MM.1S (cell line): Measurements from ENCODE around the gene CD276.

Experiments
- CTCF ChIP-seq: fragments of 300-600 bp; sonication (generic); IDR thresholded peaks from 2 replicates; pipeline ENCODE4 v1.5.1; 2016; ENCODE audit warnings: antibody characterized with exemption, low read length, mixed read lengths
- EZH2 ChIP-seq: fragments of 300-600 bp; sonication (generic); optimal IDR thresholded peaks from 2 replicates; pipeline ENCODE3; 2017; ENCODE audit warnings: low read depth, mild to moderate bottlenecking, antibody characterized with exemption, low read length, mixed read lengths
- EZH2phosphoT487 ChIP-seq: fragments of 300-600 bp; sonication (generic); IDR thresholded peaks from 2 replicates; pipeline ENCODE4 v1.6.1; 2018; ENCODE audit warnings: antibody characterized with exemption, low read length

DNA sequence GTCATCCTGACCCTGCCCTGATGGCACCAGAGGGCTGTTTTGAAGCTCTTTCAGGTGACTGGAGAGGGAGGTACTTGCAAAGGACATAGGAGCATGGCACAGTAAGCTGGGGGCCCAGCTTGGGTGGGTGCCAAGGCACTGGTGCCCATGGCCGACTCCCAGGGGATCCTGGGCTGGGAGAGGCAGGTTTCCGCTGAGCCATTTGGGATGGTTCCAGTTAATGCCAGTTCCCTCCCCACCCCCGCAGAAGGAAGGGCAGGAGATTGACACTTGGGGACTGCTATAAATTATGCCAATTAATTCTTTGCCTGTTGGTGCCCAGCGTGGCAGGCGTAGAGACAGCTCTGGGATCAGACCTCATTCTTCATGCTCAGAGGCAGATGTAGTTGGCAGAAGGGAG, 26.1 kb downstream of the CD276 start:
- TF ChIP-seq CTCF (no peak), EZH2phosphoT487 (no peak), EZH2 (no peak)
